Measurements from ENCODE around the gene FBN1. TPM values are rescaled to one million over a fixed set of nuclear protein-coding genes. Genes with fewer than 3 reads are reported as not detected.

Gene FBN1
- total RNA-seq, 4 donors from 2014 or later = 3.9 to 87.0 (median 23.4) TPM

DNA sequence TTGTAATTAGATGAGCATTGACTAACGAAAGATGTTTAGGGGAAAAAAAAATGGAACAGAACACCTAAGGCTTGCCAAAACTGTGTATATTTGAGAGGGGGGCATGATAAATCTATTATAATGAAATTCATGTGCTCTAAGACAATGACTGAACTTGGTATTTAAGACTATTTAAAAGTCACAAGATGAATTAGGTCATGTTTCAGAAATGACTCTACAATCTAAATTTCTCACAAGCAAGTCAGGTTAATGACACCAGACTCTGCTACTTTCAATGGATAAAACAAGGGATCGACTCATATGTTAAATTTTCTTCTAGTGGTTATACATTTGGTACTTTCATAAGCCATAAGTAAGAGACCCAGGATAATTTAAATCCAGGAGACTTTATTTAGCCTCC is 235.9 kb downstream of the FBN1 start:
- TF ChIP-seq, protein P1, sequence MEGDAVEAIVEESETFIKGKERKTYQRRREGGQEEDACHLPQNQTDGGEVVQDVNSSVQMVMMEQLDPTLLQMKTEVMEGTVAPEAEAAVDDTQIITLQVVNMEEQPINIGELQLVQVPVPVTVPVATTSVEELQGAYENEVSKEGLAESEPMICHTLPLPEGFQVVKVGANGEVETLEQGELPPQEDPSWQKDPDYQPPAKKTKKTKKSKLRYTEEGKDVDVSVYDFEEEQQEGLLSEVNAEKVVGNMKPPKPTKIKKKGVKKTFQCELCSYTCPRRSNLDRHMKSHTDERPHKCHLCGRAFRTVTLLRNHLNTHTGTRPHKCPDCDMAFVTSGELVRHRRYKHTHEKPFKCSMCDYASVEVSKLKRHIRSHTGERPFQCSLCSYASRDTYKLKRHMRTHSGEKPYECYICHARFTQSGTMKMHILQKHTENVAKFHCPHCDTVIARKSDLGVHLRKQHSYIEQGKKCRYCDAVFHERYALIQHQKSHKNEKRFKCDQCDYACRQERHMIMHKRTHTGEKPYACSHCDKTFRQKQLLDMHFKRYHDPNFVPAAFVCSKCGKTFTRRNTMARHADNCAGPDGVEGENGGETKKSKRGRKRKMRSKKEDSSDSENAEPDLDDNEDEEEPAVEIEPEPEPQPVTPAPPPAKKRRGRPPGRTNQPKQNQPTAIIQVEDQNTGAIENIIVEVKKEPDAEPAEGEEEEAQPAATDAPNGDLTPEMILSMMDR (IDR thresholded peaks at IDR 0.05) = no peak
- no peak for TF ChIP-seq POLR2A (IDR thresholded peaks at IDR 0.05)
- intact Hi-C loops (cut with DNase I) = no loop called here

DNA sequence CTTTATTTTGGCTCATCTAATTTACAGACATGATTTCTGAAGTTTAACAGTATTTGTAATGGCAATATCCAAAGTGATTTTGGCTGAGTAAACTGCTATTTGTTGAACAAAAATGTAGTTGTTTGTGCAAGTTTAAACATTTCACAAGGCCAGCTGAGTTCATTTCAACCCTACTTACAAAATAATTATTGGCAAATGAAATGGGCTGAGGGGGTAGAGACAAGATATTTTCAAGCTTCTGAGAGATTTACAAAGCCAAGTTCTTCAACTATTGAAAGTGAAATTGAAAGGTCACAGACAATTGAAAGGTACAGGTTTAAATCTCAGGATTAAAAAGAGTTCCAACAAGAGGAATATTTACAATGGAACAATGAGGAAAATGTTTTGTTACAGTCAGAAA is 237.2 kb downstream of the FBN1 start:
- H3K4me3 ChIP-seq = no peak overlapping the region
- H3K36me3 ChIP-seq = no peaks in the 10 kb centered on the region
- peak overlapping the region in 1 of 4 donors; percentile 19 for H3K27ac ChIP-seq
- intact Hi-C loops (cut with DNase I) = no loop called here
- no peaks in the 10 kb centered on the region for H3K27me3 ChIP-seq
- no peak for DNase-seq
- H3K4me1 ChIP-seq = peaks cover 0 to 33% (median 20%) of the 10 kb centered on the region in 3 donors
- no peaks in the 10 kb centered on the region for H3K9me3 ChIP-seq
- TF ChIP-seq, protein P1 (IDR thresholded peaks at IDR 0.05) = no peak
- TF ChIP-seq POLR2A (IDR thresholded peaks at IDR 0.05) = no peak

More for the DNA sequence above, 235.9 kb downstream of the FBN1 start:
- H3K4me3 ChIP-seq = no peak overlapping the region
- peak overlapping the region in 2 of 4 donors; percentile 19 to 23 for H3K27ac ChIP-seq
- 65 to 81% methylated on average over 2 of the region's 2 CpGs for WGBS, 2 donors
- H3K9me3 ChIP-seq = no peaks in the 10 kb centered on the region
- no peak for DNase-seq
- peaks cover 0 to 42% (median 24%) of the 10 kb centered on the region in 3 donors for H3K4me1 ChIP-seq
- no peaks in the 10 kb centered on the region for H3K27me3 ChIP-seq
- H3K36me3 ChIP-seq = no peaks in the 10 kb centered on the region

DNA sequence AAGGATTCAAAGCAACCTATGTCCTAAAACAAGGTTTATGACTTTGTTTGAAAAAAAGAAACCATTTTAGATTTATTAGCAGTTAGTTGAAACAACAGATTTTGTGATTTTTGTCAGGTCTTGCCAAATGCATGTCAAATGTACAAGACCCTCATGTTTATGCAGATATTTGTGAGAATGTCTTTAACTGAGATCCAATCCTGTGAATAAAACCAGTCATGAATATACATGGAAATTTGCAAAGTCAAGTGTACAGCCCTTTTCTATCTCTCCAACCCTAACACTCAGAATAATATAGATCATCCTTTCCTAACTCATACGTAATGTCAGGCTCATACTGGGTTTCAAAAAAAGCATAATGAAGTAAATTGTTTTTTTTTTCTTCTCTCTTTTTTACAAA is 237.9 kb downstream of the FBN1 start:
- peak overlapping the region in 1 of 4 donors; percentile 18 for H3K27ac ChIP-seq
- H3K4me1 ChIP-seq = peaks cover 0 to 27% (median 16%) of the 10 kb centered on the region in 3 donors
- WGBS, 2 donors = 85% methylated on average over 1 of the region's 1 CpG
- no peaks in the 10 kb centered on the region for H3K27me3 ChIP-seq
- intact Hi-C loops (cut with DNase I) = no loop called here
- DNase-seq = no peak
- H3K9me3 ChIP-seq = no peaks in the 10 kb centered on the region
- TF ChIP-seq POLR2A (IDR thresholded peaks at IDR 0.05) = no peak
- H3K4me3 ChIP-seq = no peak overlapping the region
- no peaks in the 10 kb centered on the region for H3K36me3 ChIP-seq

DNA sequence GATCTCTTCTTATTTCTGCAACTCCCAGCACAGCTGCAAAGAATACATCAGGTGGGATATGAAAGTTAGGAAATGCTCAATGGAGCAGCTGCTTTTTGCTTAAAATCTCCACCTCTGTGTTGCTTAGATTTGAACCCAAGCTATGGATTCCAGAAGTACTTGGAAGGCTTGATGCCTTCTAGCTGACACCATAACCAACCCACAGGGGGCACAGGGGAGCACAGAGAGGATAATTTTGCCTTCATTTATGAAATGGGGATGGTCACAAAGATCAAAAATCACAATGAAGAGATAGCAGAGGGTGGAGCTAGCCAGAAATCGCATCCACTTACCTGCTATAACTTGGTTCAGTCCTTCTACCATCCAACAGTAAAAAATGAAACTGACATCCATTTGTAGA is 238.6 kb downstream of the FBN1 start:
- no peaks in the 10 kb centered on the region for H3K9me3 ChIP-seq
- WGBS, 2 donors = 87 to 100% methylated on average over 1 of the region's 1 CpG
- intact Hi-C loops (cut with DNase I) = no loop called here

DNA sequence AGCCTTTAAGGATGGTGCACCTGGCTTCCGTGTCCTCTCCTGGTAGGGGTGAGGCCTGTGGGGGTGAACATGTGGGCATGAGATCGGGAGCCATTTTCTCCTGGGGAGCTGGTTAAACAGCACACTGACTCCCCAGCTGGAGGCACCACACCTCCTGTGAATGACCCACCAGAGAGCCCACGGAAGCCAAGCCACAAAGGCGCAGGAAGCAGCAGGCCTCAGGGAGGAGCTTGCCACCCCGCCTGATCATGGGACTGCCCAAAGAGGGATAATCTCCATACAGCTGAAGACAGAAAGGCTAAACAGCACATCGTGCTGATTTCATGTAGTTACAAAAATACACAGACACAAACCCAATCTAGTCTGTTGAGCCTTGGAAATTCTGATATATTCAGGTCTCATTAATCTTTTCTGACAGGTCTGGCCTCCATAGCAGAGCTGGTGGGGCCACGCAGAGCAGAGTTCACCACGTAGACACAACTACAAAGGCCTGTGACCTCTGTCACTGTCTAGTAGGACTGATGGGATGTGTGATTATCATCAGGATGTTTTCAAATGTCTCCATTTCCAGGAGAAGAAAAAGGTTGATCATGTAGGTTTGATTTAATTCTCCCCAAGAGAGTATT is 239.1 kb downstream of the FBN1 start:
- WGBS, 2 donors = 65 to 73% methylated on average over 7 to 8 of the region's 8 CpGs
- Histone ChIP-seq H3K9me3 (no peaks in the 10 kb centered on the region), H3K4me3 (no peak overlapping the region), H3K27me3 (no peaks in the 10 kb centered on the region), H3K36me3 (no peaks in the 10 kb centered on the region), H3K4me1 (peaks cover 0 to 18% (median 11%) of the 10 kb centered on the region in 3 donors), H3K27ac (peak overlapping the region in 2 of 4 donors; percentile 31 to 36)
- intact Hi-C loops (cut with DNase I) = no loop called here
- TF ChIP-seq, protein P1 (IDR thresholded peaks at IDR 0.05) = no peak
- no peak for DNase-seq

More for the DNA sequence above, 238.6 kb downstream of the FBN1 start:
- TF ChIP-seq, protein P1 (IDR thresholded peaks at IDR 0.05) = no peak
- no peak for TF ChIP-seq POLR2A (IDR thresholded peaks at IDR 0.05)
- no peak overlapping the region for H3K4me3 ChIP-seq
- peaks cover 0 to 19% (median 11%) of the 10 kb centered on the region in 3 donors for H3K4me1 ChIP-seq
- no peak for DNase-seq
- peak overlapping the region in 1 of 4 donors; percentile 36 for H3K27ac ChIP-seq
- no peaks in the 10 kb centered on the region for H3K36me3 ChIP-seq
- no peaks in the 10 kb centered on the region for H3K27me3 ChIP-seq

Data from esophagus squamous epithelium (tissue), 5 donors.